Caco-2 (cell line): ENCODE data around the gene OTOG. TPM values are rescaled to one million over a fixed set of nuclear protein-coding genes. Genes with fewer than 3 reads are reported as not detected.

ENCODE experiments used
- BruUV-seq: library from RNA; stranded (reverse); fragments of 400-500 nt; replicated peaks from 2 replicates; lab custom pipeline; 2021; lab: Mats Ljungman, UMichigan
- CTCF ChIA-PET: fragments of 300-600 bp; sonication (Branson Sonifier 250); formaldehyde crosslinking; loops from one replicate; lab custom pipeline; 2022; ENCODE audit warnings: antibody characterized with exemption; lab: Charles Lee
- POLR2A ChIA-PET: fragments of 300-600 bp; sonication (Branson Sonifier 250); formaldehyde crosslinking; loops from one replicate; lab custom pipeline; 2022; ENCODE audit warnings: antibody characterized with exemption; lab: Charles Lee
- DNase-seq, 2 experiments: peaks; one replicate each; pipeline versions ENCODE4 v3.0.0 to v3.0.0-alpha.2; 2020 to 2022
- H3K27me3 ChIP-seq: replicated peaks from 2 replicates; pipeline ENCODE4 v1.6.0; 2011; ENCODE audit warnings: low read length; ENCODE audit not compliant: control insufficient read depth, insufficient read depth
- H3K36me3 ChIP-seq: 2 replicates; pipeline ENCODE4 v1.5.1; 2011; ENCODE audit warnings: low read length; ENCODE audit not compliant: control insufficient read depth, insufficient read depth
- H3K4me1 ChIP-seq: fragments of 250-450 bp; sonication (Bioruptor Pico); 2 replicates; pipeline ENCODE4 v1.5.1; 2020; ENCODE audit warnings: mild to moderate bottlenecking
- H3K4me3 ChIP-seq: 2 replicates; pipeline ENCODE4 v1.5.1; 2011; ENCODE audit warnings: low read depth, mild to moderate bottlenecking, control low read depth, low read length
- H3K9me3 ChIP-seq: fragments of 250-450 bp; sonication (Bioruptor Pico); 2 replicates; pipeline ENCODE4 v1.5.1; 2020; ENCODE audit warnings: mild to moderate bottlenecking, moderate library complexity
- H3K27ac Mint-ChIP-seq: one replicate; pipeline ENCODE4 v1.8.0; 2022; ENCODE audit warnings: mixed read lengths; ENCODE audit not compliant: unreplicated experiment
- H3K27me3 Mint-ChIP-seq: one replicate; pipeline ENCODE4 v1.8.0; 2022; ENCODE audit warnings: mixed read lengths; ENCODE audit not compliant: insufficient read depth, unreplicated experiment
- H3K36me3 Mint-ChIP-seq: one replicate; pipeline ENCODE4 v1.8.0; 2022; ENCODE audit warnings: mild to moderate bottlenecking, mixed read lengths; ENCODE audit not compliant: insufficient read depth, unreplicated experiment
- H3K4me1 Mint-ChIP-seq: one replicate; pipeline ENCODE4 v1.8.0; 2022; ENCODE audit warnings: low read depth, mixed read lengths; ENCODE audit not compliant: unreplicated experiment
- H3K4me3 Mint-ChIP-seq: one replicate; pipeline ENCODE4 v1.8.0; 2022; ENCODE audit warnings: mild to moderate bottlenecking, moderate library complexity, mixed read lengths; ENCODE audit not compliant: unreplicated experiment
- H3K9me3 Mint-ChIP-seq: one replicate; pipeline ENCODE4 v1.8.0; 2022; ENCODE audit warnings: mixed read lengths; ENCODE audit not compliant: unreplicated experiment
- CTCF ChIP-seq, 2 experiments: fragments of 200-600 bp in 1 of 2; IDR thresholded peaks; 1 replicate in 1 of 2; 2 replicates in 1 of 2; pipeline versions ENCODE4 v1.5.1 to v1.8.0; 2011 to 2022; ENCODE audit warnings: antibody characterized with exemption in 1 of 2, control low read depth in 1 of 2, inconsistent platforms in 1 of 2, low read depth in 1 of 2, low read length in 1 of 2, mild to moderate bottlenecking in 1 of 2, moderate library complexity in 1 of 2; ENCODE audit not compliant: insufficient read depth in 1 of 2, severe bottlenecking in 1 of 2, unreplicated experiment in 1 of 2
- intact Hi-C: fragments of 100-400 bp; cut with micrococcal nuclease; formaldehyde crosslinking; loops from one replicate; pipeline ENCODE4 v1.10.0; 2022; ENCODE audit not compliant: unreplicated experiment
- total RNA-seq: library from RNA; stranded (reverse); gene quantifications from 2 replicates; pipeline ENCODE4 v1.2.3, GENCODE V29; 2022

OTOG gene
- total RNA-seq, 1 experiment from 2014 or later: 0.95 TPM

- DNase-seq: no peak
- no peak for TF ChIP-seq CTCF (IDR thresholded peaks at IDR 0.05; ENCODE audit: insufficient read depth in 1 of 2, low read depth in 1 of 2, low read length in 1 of 2, severe bottlenecking in 1 of 2, unreplicated experiment in 1 of 2)
- Mint-ChIP-seq H3K9me3 (no peaks in the 10 kb centered on the region), H3K27me3 (no peaks in the 10 kb centered on the region), H3K36me3 (peaks cover 53% of the 10 kb centered on the region), H3K4me3 (no peak overlapping the region), H3K4me1 (no peaks in the 10 kb centered on the region), H3K27ac (no peak overlapping the region)
- H3K36me3 ChIP-seq: peaks cover 19% of the 10 kb centered on the region
- no TSS peak for BruUV-seq
- no peaks in the 10 kb centered on the region for H3K27me3 ChIP-seq
- no peaks in the 10 kb centered on the region for H3K4me1 ChIP-seq
- POLR2A ChIA-PET: no interaction called here
- intact Hi-C loops: no loop called here
- CTCF ChIA-PET: interaction anchor here (0.8 kb wide), 1 partner anchor 132 kb away, joined by 3 read pairs; no protein-coding TSS in a partner anchor
- H3K9me3 ChIP-seq: no peaks in the 10 kb centered on the region
- no peak overlapping the region for H3K4me3 ChIP-seq
Measured at GRCh38 chr11:17515443-17516176, 31.4 kb upstream of the OTOG start.

- Histone ChIP-seq H3K4me3 (no peak overlapping the region), H3K36me3 (peaks cover 19% of the 10 kb centered on the region), H3K9me3 (no peaks in the 10 kb centered on the region), H3K4me1 (no peaks in the 10 kb centered on the region), H3K27me3 (no peaks in the 10 kb centered on the region)
- no peak for TF ChIP-seq CTCF (IDR thresholded peaks at IDR 0.05; ENCODE audit: insufficient read depth in 1 of 2, low read depth in 1 of 2, low read length in 1 of 2, severe bottlenecking in 1 of 2, unreplicated experiment in 1 of 2)
- CTCF ChIA-PET: interaction anchor here (0.8 to 1.3 kb wide), 2 partner anchors 15 to 133 kb away, joined by 3 read pairs; no protein-coding TSS in a partner anchor
- intact Hi-C loops: no loop called here
- Mint-ChIP-seq H3K36me3 (peaks cover 58% of the 10 kb centered on the region), H3K4me1 (no peaks in the 10 kb centered on the region), H3K27ac (no peak overlapping the region), H3K27me3 (no peaks in the 10 kb centered on the region), H3K4me3 (no peak overlapping the region), H3K9me3 (no peaks in the 10 kb centered on the region)
- POLR2A ChIA-PET: no interaction called here
- DNase-seq: no peak
- no TSS peak for BruUV-seq
Measured at GRCh38 chr11:17516551-17517150, 30.4 kb upstream of the OTOG start.

- no peaks in the 10 kb centered on the region for H3K9me3 Mint-ChIP-seq
- no peak for TF ChIP-seq CTCF (IDR thresholded peaks at IDR 0.05; ENCODE audit: insufficient read depth in 1 of 2, low read depth in 1 of 2, low read length in 1 of 2, severe bottlenecking in 1 of 2, unreplicated experiment in 1 of 2)
- Histone ChIP-seq H3K36me3 (peaks cover 19% of the 10 kb centered on the region), H3K9me3 (no peaks in the 10 kb centered on the region), H3K27me3 (no peaks in the 10 kb centered on the region), H3K4me1 (no peaks in the 10 kb centered on the region), H3K4me3 (no peak overlapping the region)
- H3K27me3 Mint-ChIP-seq: no peaks in the 10 kb centered on the region
- BruUV-seq: no TSS peak
- no peak overlapping the region for H3K4me3 Mint-ChIP-seq
- H3K4me1 Mint-ChIP-seq: no peaks in the 10 kb centered on the region
- H3K27ac Mint-ChIP-seq: no peak overlapping the region
- peaks cover 59% of the 10 kb centered on the region for H3K36me3 Mint-ChIP-seq
- no peak for DNase-seq
- intact Hi-C loops: no loop called here
- POLR2A ChIA-PET: no interaction called here
- CTCF ChIA-PET: interaction anchor here (1.2 to 1.3 kb wide), 2 partner anchors 11 to 14 kb away, joined by 3 read pairs; no protein-coding TSS in a partner anchor
Measured at GRCh38 chr11:17517186-17517585, 29.9 kb upstream of the OTOG start.
